CD4-positive, CD25-positive, alpha-beta regulatory T cell (primary cell): ENCODE data around the gene HOPX. TPM values are rescaled to one million over a fixed set of nuclear protein-coding genes. Genes with fewer than 3 reads are reported as not detected.
"Not testable (repeated sequence)": the region's sequence is repeated elsewhere in the genome, so short reads cannot be mapped to it uniquely, and the experiment has no call there.

Experiments
- ATAC-seq, 2 donors: fragments of 150-1000 bp; cut with Tn5 transposase; one replicate each; pipeline ENCODE4 v1.10.0; 2021; ENCODE audit warnings: low read depth in 2 of 2, moderate number of reproducible peaks in 2 of 2, moderate library complexity in 1 of 2
- DNase-seq, 3 donors: peaks; one replicate each; pipeline versions ENCODE4 v3.0.0 to v3.0.0-alpha.2; 2012 to 2022; ENCODE audit warnings: mixed read lengths in 1 of 3
- H3K27ac ChIP-seq: one replicate; pipeline ENCODE4 v1.7.0; 2013; ENCODE audit warnings: mild to moderate bottlenecking, low read length; ENCODE audit not compliant: insufficient read depth, poor library complexity, severe bottlenecking
- H3K27me3 ChIP-seq: one replicate; pipeline ENCODE4 v1.7.0; 2013; ENCODE audit warnings: low read length; ENCODE audit not compliant: control insufficient read depth, insufficient read depth
- H3K36me3 ChIP-seq: one replicate; pipeline ENCODE4 v1.7.0; 2013; ENCODE audit warnings: mild to moderate bottlenecking, low read length, moderate library complexity; ENCODE audit not compliant: control insufficient read depth, insufficient read depth
- H3K4me1 ChIP-seq: 2 replicates; pipeline ENCODE4 v1.7.0; 2013; ENCODE audit warnings: mild to moderate bottlenecking, low read length; ENCODE audit not compliant: insufficient read depth, control insufficient read depth, poor library complexity, severe bottlenecking
- H3K4me3 ChIP-seq: one replicate; pipeline ENCODE4 v1.7.0; 2013; ENCODE audit warnings: low read depth, mild to moderate bottlenecking, low read length, moderate library complexity
- H3K9me3 ChIP-seq, 2 experiments: 1 replicate in 1 of 2; 2 replicates in 1 of 2; pipeline ENCODE4 v1.7.0; 2013; ENCODE audit warnings: low read length in 2 of 2, mild to moderate bottlenecking in 1 of 2, moderate library complexity in 1 of 2; ENCODE audit not compliant: control insufficient read depth in 2 of 2
- H3K27ac Mint-ChIP-seq, 3 donors: one replicate each; pipeline ENCODE4 v1.8.0; 2020 to 2022; ENCODE audit warnings: mild to moderate bottlenecking in 3 of 3, mixed read lengths in 3 of 3, moderate library complexity in 2 of 3
- H3K27me3 Mint-ChIP-seq: one replicate; pipeline ENCODE4 v1.8.0; 2022; ENCODE audit warnings: mild to moderate bottlenecking, mixed read lengths
- H3K36me3 Mint-ChIP-seq: one replicate; pipeline ENCODE4 v1.8.0; 2020; ENCODE audit warnings: mixed read lengths
- H3K4me1 Mint-ChIP-seq, 4 donors: one replicate each; pipeline ENCODE4 v1.8.0; 2020 to 2022; ENCODE audit warnings: mixed read lengths in 4 of 4, mild to moderate bottlenecking in 1 of 4
- H3K4me3 Mint-ChIP-seq, 4 donors: one replicate each; pipeline ENCODE4 v1.8.0; 2020 to 2022; ENCODE audit warnings: mild to moderate bottlenecking in 4 of 4, mixed read lengths in 4 of 4, moderate library complexity in 3 of 4
- H3K9me3 Mint-ChIP-seq, 7 donors: one replicate each; pipeline ENCODE4 v1.8.0; 2020 to 2022; ENCODE audit warnings: mixed read lengths in 7 of 7, mild to moderate bottlenecking in 3 of 7, moderate library complexity in 2 of 7
- polyA plus RNA-seq, 4 donors: library from polyadenylated mRNA; unstranded; fragments of 300-500 nt; fragmentation: Illumina TruSeq; gene quantifications; one replicate each; pipeline ENCODE4 v1.2.3, GENCODE V29; 2021
- total RNA-seq: library from RNA; stranded (reverse); gene quantifications from one replicate; pipeline ENCODE4 v1.2.3, GENCODE V29; 2022

HOPX gene
- total and polyA plus RNA-seq, 5 donors from 2014 or later: 1.4 to 13.3 (median 5.6) TPM

- H3K9me3 Mint-ChIP-seq: peaks cover 0 to 11% (median 2%) of the 10 kb centered on the region in 7 donors
- no peak overlapping the region for H3K27ac Mint-ChIP-seq
These were observed 61.3 kb downstream of the HOPX start for GRCh38 chr4:56619816-56620215.

GRCh38 chr4:56619160-56619559 lies 61.9 kb downstream of the HOPX start:
- H3K9me3 ChIP-seq: no peaks in the 10 kb centered on the region
- Mint-ChIP-seq H3K4me3 (no peak overlapping the region), H3K4me1 (no peaks in the 10 kb centered on the region), H3K36me3 (no peaks in the 10 kb centered on the region), H3K9me3 (peaks cover 0 to 7% (median 2%) of the 10 kb centered on the region in 7 donors), H3K27me3 (no peaks in the 10 kb centered on the region), H3K27ac (no peak overlapping the region)
- H3K27ac ChIP-seq: no peak overlapping the region
- DNase-seq: no peak
- no peak overlapping the region for H3K4me3 ChIP-seq
- H3K27me3 ChIP-seq: no peaks in the 10 kb centered on the region
- no peaks in the 10 kb centered on the region for H3K36me3 ChIP-seq
- no peaks in the 10 kb centered on the region for H3K4me1 ChIP-seq
- no peak for ATAC-seq

More at GRCh38 chr4:56619816-56620215, 61.3 kb downstream of the HOPX start:
- Histone ChIP-seq H3K36me3 (no peaks in the 10 kb centered on the region), H3K27me3 (no peaks in the 10 kb centered on the region), H3K4me3 (no peak overlapping the region), H3K9me3 (peaks cover 0 to 5% of the 10 kb centered on the region in 2 experiments), H3K4me1 (no peaks in the 10 kb centered on the region), H3K27ac (no peak overlapping the region)
- no peaks in the 10 kb centered on the region for H3K27me3 Mint-ChIP-seq
- DNase-seq (no peak), ATAC-seq (no peak)
- no peaks in the 10 kb centered on the region for H3K36me3 Mint-ChIP-seq
- H3K4me1 Mint-ChIP-seq: no peaks in the 10 kb centered on the region
- H3K4me3 Mint-ChIP-seq: no peak overlapping the region

- Histone ChIP-seq H3K27ac (no peak overlapping the region), H3K36me3 (no peaks in the 10 kb centered on the region), H3K4me3 (no peak overlapping the region), H3K27me3 (no peaks in the 10 kb centered on the region), H3K9me3 (no peaks in the 10 kb centered on the region), H3K4me1 (no peaks in the 10 kb centered on the region)
- DNase-seq (no peak), ATAC-seq (no peak)
- H3K27me3 Mint-ChIP-seq: no peaks in the 10 kb centered on the region
- no peaks in the 10 kb centered on the region for H3K4me1 Mint-ChIP-seq
- no peak overlapping the region for H3K27ac Mint-ChIP-seq
- no peaks in the 10 kb centered on the region for H3K36me3 Mint-ChIP-seq
- H3K4me3 Mint-ChIP-seq: no peak overlapping the region
- peaks cover 0 to 4% (median under 1%) of the 10 kb centered on the region in 7 donors for H3K9me3 Mint-ChIP-seq
These were observed 62.4 kb downstream of the HOPX start for GRCh38 chr4:56618734-56619133.

DNA sequence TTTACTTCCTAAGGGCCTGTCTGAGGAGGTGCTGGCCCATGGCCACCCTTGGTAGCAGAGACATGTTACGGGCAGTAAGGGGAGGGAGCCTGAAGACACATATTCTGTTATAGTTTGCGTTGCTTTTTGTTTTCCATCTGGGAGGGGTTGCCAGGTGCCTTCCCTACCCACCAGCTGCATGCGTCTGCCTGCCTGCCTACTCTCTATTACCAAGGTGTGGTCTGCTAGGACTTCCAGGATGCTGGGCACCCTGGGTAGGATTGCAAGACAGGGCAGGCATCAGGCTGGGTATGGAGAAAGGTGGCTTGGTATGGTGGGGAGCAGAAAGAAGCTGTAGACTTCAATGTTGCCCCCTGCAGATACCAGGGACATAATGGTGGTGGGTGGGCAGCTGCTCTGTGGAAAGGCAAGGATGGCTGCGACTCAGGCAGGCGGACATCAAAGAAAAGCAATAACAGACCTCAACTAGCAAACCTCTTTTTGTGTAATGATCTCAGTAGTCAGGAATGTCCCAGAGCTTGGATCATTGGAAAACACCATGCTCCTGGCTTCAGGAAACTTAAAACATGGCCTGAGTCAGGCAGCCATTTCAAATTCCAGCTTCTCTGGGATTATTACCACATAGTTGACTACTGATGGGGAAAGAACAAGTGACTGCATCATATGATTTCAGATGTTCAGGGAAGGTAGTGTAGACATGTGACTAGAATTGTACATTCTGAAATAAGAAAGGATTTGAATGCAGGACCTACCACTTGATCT lies 67.8 kb downstream of the HOPX start:
- no peaks in the 10 kb centered on the region for H3K27me3 Mint-ChIP-seq
- no peak overlapping the region for H3K27ac Mint-ChIP-seq
- H3K36me3 ChIP-seq: no peaks in the 10 kb centered on the region

GRCh38 chr4:56612282-56612681 lies 68.8 kb downstream of the HOPX start:
- H3K27me3 Mint-ChIP-seq: no peaks in the 10 kb centered on the region
- no peak overlapping the region for H3K4me3 Mint-ChIP-seq
- Histone ChIP-seq H3K27me3 (no peaks in the 10 kb centered on the region), H3K27ac (no peak overlapping the region), H3K4me1 (no peaks in the 10 kb centered on the region), H3K9me3 (no peaks in the 10 kb centered on the region), H3K4me3 (no peak overlapping the region), H3K36me3 (no peaks in the 10 kb centered on the region)
- no peaks in the 10 kb centered on the region for H3K36me3 Mint-ChIP-seq
- no peak for ATAC-seq
- H3K27ac Mint-ChIP-seq: no peak overlapping the region
- no peak for DNase-seq
- H3K4me1 Mint-ChIP-seq: no peaks in the 10 kb centered on the region
- H3K9me3 Mint-ChIP-seq: peaks cover 0 to 3% (median 0%) of the 10 kb centered on the region in 7 donors

More for the DNA sequence above, 67.8 kb downstream of the HOPX start:
- Mint-ChIP-seq H3K36me3 (no peaks in the 10 kb centered on the region), H3K4me1 (no peaks in the 10 kb centered on the region), H3K4me3 (no peak overlapping the region), H3K9me3 (peaks cover 0 to 3% (median 0%) of the 10 kb centered on the region in 7 donors)
- no peak overlapping the region for H3K4me3 ChIP-seq
- no peaks in the 10 kb centered on the region for H3K9me3 ChIP-seq
- H3K27ac ChIP-seq: no peak overlapping the region
- ATAC-seq: no peak
- DNase-seq: no peak
- no peaks in the 10 kb centered on the region for H3K27me3 ChIP-seq
- no peaks in the 10 kb centered on the region for H3K4me1 ChIP-seq

GRCh38 chr4:56611501-56611900 lies 69.6 kb downstream of the HOPX start:
- H3K4me1 Mint-ChIP-seq: no peaks in the 10 kb centered on the region
- H3K27me3 Mint-ChIP-seq: no peaks in the 10 kb centered on the region
- H3K9me3 Mint-ChIP-seq: peaks cover 0 to 3% (median 0%) of the 10 kb centered on the region in 7 donors
- DNase-seq: no peak
- H3K27ac Mint-ChIP-seq: no peak overlapping the region
- H3K27ac ChIP-seq: no peak overlapping the region
- H3K27me3 ChIP-seq: no peaks in the 10 kb centered on the region
- no peaks in the 10 kb centered on the region for H3K36me3 ChIP-seq
- no peak overlapping the region for H3K4me3 ChIP-seq
- no peak overlapping the region for H3K4me3 Mint-ChIP-seq
- ATAC-seq: no peak
- no peaks in the 10 kb centered on the region for H3K9me3 ChIP-seq
- no peaks in the 10 kb centered on the region for H3K4me1 ChIP-seq
- no peaks in the 10 kb centered on the region for H3K36me3 Mint-ChIP-seq

GRCh38 chr4:56610170-56610569 lies 70.9 kb downstream of the HOPX start:
- H3K4me1 ChIP-seq, ATAC-seq, H3K27ac ChIP-seq, H3K4me3 ChIP-seq, H3K27me3 ChIP-seq, H3K27ac Mint-ChIP-seq, H3K4me1 Mint-ChIP-seq, H3K27me3 Mint-ChIP-seq, DNase-seq, H3K4me3 Mint-ChIP-seq, H3K36me3 ChIP-seq, H3K9me3 ChIP-seq, H3K9me3 Mint-ChIP-seq, H3K36me3 Mint-ChIP-seq: not testable (repeated sequence)

DNA sequence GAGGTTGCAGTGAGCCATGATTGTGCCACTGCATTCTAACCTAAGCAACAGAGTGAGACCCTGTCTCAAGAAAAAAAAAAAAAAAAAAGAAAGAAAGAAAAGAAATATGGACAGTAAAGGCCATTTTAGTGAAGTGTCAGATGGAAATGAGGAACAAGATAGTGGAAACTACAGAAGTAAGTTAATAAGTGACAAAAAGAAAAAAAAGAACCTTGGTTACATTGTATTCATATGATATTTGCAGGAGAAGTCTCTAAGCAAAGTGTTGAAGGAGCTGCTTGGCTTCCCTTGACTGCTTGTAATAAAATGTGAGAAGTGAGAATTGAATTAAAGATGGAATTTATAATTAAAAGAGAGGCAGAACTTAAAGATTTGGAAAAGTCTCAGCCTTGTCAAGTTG lies 73.2 kb downstream of the HOPX start:
- Histone ChIP-seq H3K4me1 (no peaks in the 10 kb centered on the region), H3K4me3 (no peak overlapping the region), H3K27ac (no peak overlapping the region), H3K27me3 (peaks cover 4% of the 10 kb centered on the region), H3K9me3 (no peaks in the 10 kb centered on the region), H3K36me3 (no peaks in the 10 kb centered on the region)
- H3K36me3 Mint-ChIP-seq: no peaks in the 10 kb centered on the region
- H3K4me1 Mint-ChIP-seq: no peaks in the 10 kb centered on the region
- DNase-seq: no peak
- H3K27me3 Mint-ChIP-seq: no peaks in the 10 kb centered on the region
- ATAC-seq: no peak
- H3K9me3 Mint-ChIP-seq: peaks cover 0 to 3% (median 0%) of the 10 kb centered on the region in 7 donors
- H3K27ac Mint-ChIP-seq: no peak overlapping the region
- H3K4me3 Mint-ChIP-seq: no peak overlapping the region
